ENCODE results near the gene PGF.

DNA sequence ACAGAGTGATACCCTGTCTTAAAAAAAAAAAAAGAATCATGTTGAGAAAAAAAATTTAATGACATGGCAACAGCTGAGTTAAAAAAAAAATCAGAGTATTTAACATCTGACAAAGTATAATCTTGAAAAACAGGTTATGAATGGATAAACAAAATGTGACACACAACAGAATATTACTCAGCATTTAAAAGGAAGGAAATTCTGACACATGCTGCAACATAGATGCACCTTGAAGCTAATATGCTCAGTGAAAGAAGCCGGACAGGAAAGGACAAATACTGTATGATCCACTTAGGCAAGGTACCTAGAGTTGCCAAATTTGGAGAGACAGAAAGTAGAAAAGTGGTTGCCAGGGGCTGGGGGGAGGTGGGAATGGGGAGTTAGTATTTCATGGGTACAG is 27.9 kb upstream of the PGF start:
- TF ChIP-seq, protein P1, sequence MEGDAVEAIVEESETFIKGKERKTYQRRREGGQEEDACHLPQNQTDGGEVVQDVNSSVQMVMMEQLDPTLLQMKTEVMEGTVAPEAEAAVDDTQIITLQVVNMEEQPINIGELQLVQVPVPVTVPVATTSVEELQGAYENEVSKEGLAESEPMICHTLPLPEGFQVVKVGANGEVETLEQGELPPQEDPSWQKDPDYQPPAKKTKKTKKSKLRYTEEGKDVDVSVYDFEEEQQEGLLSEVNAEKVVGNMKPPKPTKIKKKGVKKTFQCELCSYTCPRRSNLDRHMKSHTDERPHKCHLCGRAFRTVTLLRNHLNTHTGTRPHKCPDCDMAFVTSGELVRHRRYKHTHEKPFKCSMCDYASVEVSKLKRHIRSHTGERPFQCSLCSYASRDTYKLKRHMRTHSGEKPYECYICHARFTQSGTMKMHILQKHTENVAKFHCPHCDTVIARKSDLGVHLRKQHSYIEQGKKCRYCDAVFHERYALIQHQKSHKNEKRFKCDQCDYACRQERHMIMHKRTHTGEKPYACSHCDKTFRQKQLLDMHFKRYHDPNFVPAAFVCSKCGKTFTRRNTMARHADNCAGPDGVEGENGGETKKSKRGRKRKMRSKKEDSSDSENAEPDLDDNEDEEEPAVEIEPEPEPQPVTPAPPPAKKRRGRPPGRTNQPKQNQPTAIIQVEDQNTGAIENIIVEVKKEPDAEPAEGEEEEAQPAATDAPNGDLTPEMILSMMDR (IDR thresholded peaks at IDR 0.05) = no peak
- no peak for TF ChIP-seq POLR2A (IDR thresholded peaks at IDR 0.05)
- TF ChIP-seq POLR2AphosphoS5 (IDR thresholded peaks at IDR 0.05) = no peak
